H9 (cell line): ENCODE measurements around the gene KHNYN. TPM values are rescaled to one million over a fixed set of nuclear protein-coding genes. Genes with fewer than 3 reads are reported as not detected.

ENCODE experiments used
- DNase-seq: peaks from one replicate; pipeline ENCODE4 v3.0.0-alpha.2; 2017
- H2AFZ ChIP-seq: one replicate; pipeline ENCODE4 v1.6.1; 2013; ENCODE audit warnings: mild to moderate bottlenecking, low read length, control low read depth, moderate library complexity
- H2AK5ac ChIP-seq: 2 replicates; pipeline ENCODE4 v1.6.1; 2013; ENCODE audit warnings: low read length, control low read depth, mixed read lengths; ENCODE audit not compliant: insufficient read length
- H2BK120ac ChIP-seq: one replicate; pipeline ENCODE4 v1.6.1; 2013; ENCODE audit warnings: low read depth, mild to moderate bottlenecking, low read length, control low read depth, inconsistent platforms; ENCODE audit not compliant: poor library complexity, severe bottlenecking
- H2BK12ac ChIP-seq: 2 replicates; pipeline ENCODE4 v1.6.1; 2013; ENCODE audit warnings: low read length, control low read depth, mixed read lengths, low read depth; ENCODE audit not compliant: insufficient read length
- H2BK15ac ChIP-seq: 2 replicates; pipeline ENCODE4 v1.6.1; 2013; ENCODE audit warnings: low read depth, low read length, control low read depth
- H2BK20ac ChIP-seq: one replicate; pipeline ENCODE4 v1.6.1; 2013; ENCODE audit warnings: low read depth, mild to moderate bottlenecking, low read length, control low read depth, inconsistent platforms; ENCODE audit not compliant: poor library complexity, severe bottlenecking
- H2BK5ac ChIP-seq: 2 replicates; pipeline ENCODE4 v1.6.1; 2013; ENCODE audit warnings: low read length, control low read depth, mixed read lengths; ENCODE audit not compliant: insufficient read length
- H3K14ac ChIP-seq: 2 replicates; pipeline ENCODE4 v1.6.1; 2013; ENCODE audit warnings: low read length, control low read depth; ENCODE audit not compliant: insufficient read depth
- H3K18ac ChIP-seq: 2 replicates; pipeline ENCODE4 v1.6.1; 2013; ENCODE audit warnings: low read depth, mild to moderate bottlenecking, mixed read lengths, low read length, control low read depth; ENCODE audit not compliant: insufficient read length
- H3K23ac ChIP-seq: 2 replicates; pipeline ENCODE4 v1.6.1; 2013; ENCODE audit warnings: low read length, control low read depth, mixed read lengths, low read depth; ENCODE audit not compliant: insufficient read length
- H3K23me2 ChIP-seq: 2 replicates; pipeline ENCODE4 v1.6.1; 2013; ENCODE audit warnings: low read depth, mild to moderate bottlenecking, mixed read lengths, low read length, control low read depth; ENCODE audit not compliant: insufficient read length, poor library complexity, severe bottlenecking
- H3K27ac ChIP-seq: 2 replicates; pipeline ENCODE4 v1.5.1; 2013; ENCODE audit warnings: low read length, control low read depth, mixed read lengths, low read depth; ENCODE audit not compliant: insufficient read length
- H3K27me3 ChIP-seq: 2 replicates; pipeline ENCODE4 v1.6.1; 2013; ENCODE audit warnings: low read length, control low read depth, inconsistent platforms; ENCODE audit not compliant: insufficient read depth
- H3K4ac ChIP-seq: 2 replicates; pipeline ENCODE4 v1.6.1; 2013; ENCODE audit warnings: low read depth, mild to moderate bottlenecking, control low read depth, inconsistent platforms, low read length, moderate library complexity
- H3K4me1 ChIP-seq: 2 replicates; pipeline ENCODE4 v1.6.1; 2013; ENCODE audit warnings: low read length, control low read depth, inconsistent platforms; ENCODE audit not compliant: insufficient read depth
- H3K4me2 ChIP-seq: 2 replicates; pipeline ENCODE4 v1.6.1; 2013; ENCODE audit warnings: low read length, control low read depth, mixed read lengths; ENCODE audit not compliant: insufficient read length, insufficient read depth
- H3K56ac ChIP-seq: 2 replicates; pipeline ENCODE4 v1.6.1; 2013; ENCODE audit warnings: low read depth, mild to moderate bottlenecking, mixed read lengths, low read length, control low read depth; ENCODE audit not compliant: insufficient read length
- H3K79me1 ChIP-seq: 2 replicates; pipeline ENCODE4 v1.6.1; 2013; ENCODE audit warnings: low read depth, mild to moderate bottlenecking, moderate library complexity, low read length, control low read depth, inconsistent platforms; ENCODE audit not compliant: insufficient read depth, poor library complexity, severe bottlenecking
- H3K79me2 ChIP-seq: 2 replicates; pipeline ENCODE4 v1.6.1; 2013; ENCODE audit warnings: low read length, control low read depth, inconsistent platforms; ENCODE audit not compliant: insufficient read depth
- H3K9ac ChIP-seq: 2 replicates; pipeline ENCODE4 v1.6.1; 2013; ENCODE audit warnings: low read length, control low read depth, mixed read lengths; ENCODE audit not compliant: insufficient read length; ENCODE audit errors: extremely low read depth
- H3K9me3 ChIP-seq: one replicate; pipeline ENCODE4 v1.6.1; 2013; ENCODE audit warnings: low read depth, low read length, inconsistent platforms; ENCODE audit not compliant: control insufficient read depth
- H3T11ph ChIP-seq: one replicate; pipeline ENCODE4 v1.6.1; 2013; ENCODE audit warnings: mild to moderate bottlenecking, low read length, control low read depth, inconsistent platforms
- H4K20me1 ChIP-seq: one replicate; pipeline ENCODE4 v1.6.1; 2013; ENCODE audit not compliant: control insufficient read depth, insufficient read length, insufficient read depth
- H4K5ac ChIP-seq: 2 replicates; pipeline ENCODE4 v1.6.1; 2013; ENCODE audit warnings: low read depth, mild to moderate bottlenecking, mixed read lengths, low read length, control low read depth; ENCODE audit not compliant: insufficient read length
- H4K8ac ChIP-seq: replicated peaks from 2 replicates; pipeline ENCODE4 v1.6.1; 2013; ENCODE audit warnings: low read length, control low read depth, mixed read lengths, low read depth; ENCODE audit not compliant: insufficient read length
- H4K91ac ChIP-seq: 2 replicates; pipeline ENCODE4 v1.6.1; 2013; ENCODE audit warnings: low read depth, mild to moderate bottlenecking, moderate library complexity, mixed read lengths, low read length, control low read depth; ENCODE audit not compliant: insufficient read length
- H3K27ac Mint-ChIP-seq, 3 experiments: 2 replicates in 2 of 3; 3 replicates in 1 of 3; pipeline ENCODE4 v1.8.0; 2020 to 2021; ENCODE audit warnings: mixed read lengths in 3 of 3, mild to moderate bottlenecking in 1 of 3, moderate library complexity in 1 of 3
- H3K27me3 Mint-ChIP-seq: 2 replicates; pipeline ENCODE4 v1.8.0; 2021; ENCODE audit warnings: low read depth, mild to moderate bottlenecking, moderate library complexity, mixed read lengths
- H3K36me3 Mint-ChIP-seq, 3 experiments: 2 replicates in 2 of 3; 3 replicates in 1 of 3; pipeline ENCODE4 v1.8.0; 2020 to 2021; ENCODE audit warnings: low read depth in 3 of 3, mixed read lengths in 3 of 3; ENCODE audit not compliant: insufficient read depth in 1 of 3
- H3K4me1 Mint-ChIP-seq, 2 experiments: 2 replicates each; pipeline ENCODE4 v1.8.0; 2020; ENCODE audit warnings: mixed read lengths in 2 of 2
- H3K4me3 Mint-ChIP-seq, 2 experiments: 2 replicates in 1 of 2; 3 replicates in 1 of 2; pipeline ENCODE4 v1.8.0; 2020 to 2021; ENCODE audit warnings: mild to moderate bottlenecking in 2 of 2, mixed read lengths in 2 of 2, moderate library complexity in 1 of 2
- H3K9me3 Mint-ChIP-seq, 2 experiments: 2 replicates in 1 of 2; 3 replicates in 1 of 2; pipeline ENCODE4 v1.8.0; 2020; ENCODE audit warnings: mild to moderate bottlenecking in 2 of 2, mixed read lengths in 2 of 2, moderate library complexity in 1 of 2
- CTCF ChIP-seq: fragments of 200-600 bp; sonication (generic); conservative IDR thresholded peaks from 3 replicates; pipeline ENCODE4 v1.8.0; 2021; ENCODE audit warnings: antibody characterized with exemption, mild to moderate bottlenecking
- WGBS: extraction: QIAGEN DNeasy Blood & Tissue Kit; methylation state at CpG from one replicate; pipeline ENCODE4 v1.1.7; 2013; ENCODE audit warnings: missing lambda C conversion rate, low lambda C conversion rate, mixed read lengths; ENCODE audit not compliant: insufficient read length; ENCODE audit errors: extremely low coverage; 5-methylcytosine and 5-hydroxymethylcytosine counted together
- total RNA-seq: library from RNA; stranded (reverse); gene quantifications from 2 replicates; pipeline ENCODE4 v1.2.1, GENCODE V29; 2021

The KHNYN gene
- total RNA-seq, 1 experiment from 2014 or later: 30.0 TPM

DNA sequence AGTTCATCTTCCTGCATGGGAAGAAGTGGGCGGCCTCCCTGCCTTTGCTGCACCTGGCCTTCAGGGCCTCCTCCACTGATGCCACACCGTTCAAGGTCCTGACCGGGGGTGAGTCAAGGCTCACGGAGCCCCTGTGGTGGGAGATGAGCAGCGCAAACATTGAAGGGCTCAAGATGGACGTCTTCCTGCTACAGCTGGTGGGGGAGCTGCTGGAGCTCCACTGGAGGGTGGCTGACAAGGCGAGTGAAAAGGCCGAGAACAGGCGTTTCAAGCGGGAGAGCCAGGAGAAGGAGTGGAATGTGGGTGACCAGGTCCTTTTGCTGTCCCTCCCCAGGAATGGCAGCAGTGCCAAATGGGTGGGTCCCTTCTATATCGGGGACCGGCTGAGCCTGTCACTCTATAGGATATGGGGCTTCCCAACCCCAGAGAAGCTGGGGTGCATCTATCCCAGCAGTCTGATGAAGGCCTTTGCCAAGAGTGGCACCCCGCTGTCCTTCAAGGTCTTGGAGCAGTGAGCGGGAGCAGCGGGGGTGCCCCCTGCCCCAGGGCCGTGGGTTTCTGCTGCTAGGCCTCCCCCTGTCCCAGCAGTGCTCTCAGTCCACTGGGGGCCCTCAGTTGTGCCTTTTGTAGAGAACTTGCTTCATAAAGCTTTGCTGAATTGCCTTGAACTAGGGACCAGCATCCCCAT lies 12.7 kb upstream of the KHNYN start:
- no peak overlapping the region for H3K18ac ChIP-seq
- no peak overlapping the region for H2BK15ac ChIP-seq
- no CpG with 5 or more reads among the region's 16 CpGs for WGBS
- no peak for TF ChIP-seq CTCF
- no peak overlapping the region for H2AK5ac ChIP-seq
- no peak overlapping the region for H3K56ac ChIP-seq
- no peak overlapping the region for H2BK12ac ChIP-seq
- H4K91ac ChIP-seq: no peak overlapping the region
- H2BK5ac ChIP-seq: no peak overlapping the region
- Mint-ChIP-seq H3K9me3 (no peaks in the 10 kb centered on the region), H3K4me1 (0 out of 4 replicates have a peak, but pooled peaks cover 0 to 3% of the 10 kb centered on the region in 2 experiments), H3K4me3 (no peak overlapping the region), H3K27me3 (peaks cover 22% of the 10 kb centered on the region), H3K36me3 (peaks cover 15 to 33% (median 22%) of the 10 kb centered on the region in 3 experiments; a peak in 6 of 7 replicates), H3K27ac (peak overlapping the region in 1 of 3 experiments; percentile 34; a peak in 3 of 7 replicates)
- no peaks in the 10 kb centered on the region for H3K4me1 ChIP-seq
- no peak overlapping the region for H4K8ac ChIP-seq
- no peak overlapping the region for H3K14ac ChIP-seq
- no peak overlapping the region for H2AFZ ChIP-seq
- H3K27ac ChIP-seq: no peak overlapping the region
- H3K4ac ChIP-seq: no peak overlapping the region
- H4K5ac ChIP-seq: no peak overlapping the region
- H3K4me2 ChIP-seq: no peak overlapping the region
- H3K27me3 ChIP-seq: no peaks in the 10 kb centered on the region; the same call in 1 of the 2 replicates
- H2BK20ac ChIP-seq: no peak overlapping the region
- H3T11ph ChIP-seq: no peak overlapping the region
- no peak overlapping the region for H3K23ac ChIP-seq
- no peaks in the 10 kb centered on the region for H3K79me2 ChIP-seq
- H2BK120ac ChIP-seq: no peak overlapping the region
- H3K9me3 ChIP-seq: no peaks in the 10 kb centered on the region
- H3K23me2 ChIP-seq: no peaks in the 10 kb centered on the region
- H3K79me1 ChIP-seq: no peaks in the 10 kb centered on the region
- no peak overlapping the region for H3K9ac ChIP-seq
- DNase-seq: no peak
- H4K20me1 ChIP-seq: no peaks in the 10 kb centered on the region
